ENCODE results near the gene CSNK1E.

CSNK1E gene

GRCh38 chr22:38308791-38309498 lies 8.3 kb downstream of the CSNK1E start:
- FAIRE-seq (no peak), DNase-seq (ENCODE audit: insufficient read length, low spot score) (no peak)
- no peak for TF ChIP-seq CTCF (IDR thresholded peaks at IDR 0.05; ENCODE audit: insufficient read depth, missing control alignments)

GRCh38 chr22:38305471-38306448 lies 11.5 kb downstream of the CSNK1E start:
- FAIRE-seq = no peak
- TF ChIP-seq CTCF (IDR thresholded peaks at IDR 0.05; ENCODE audit: insufficient read depth, missing control alignments) = no peak
- no peak for DNase-seq (ENCODE audit: insufficient read length, low spot score)

DNA sequence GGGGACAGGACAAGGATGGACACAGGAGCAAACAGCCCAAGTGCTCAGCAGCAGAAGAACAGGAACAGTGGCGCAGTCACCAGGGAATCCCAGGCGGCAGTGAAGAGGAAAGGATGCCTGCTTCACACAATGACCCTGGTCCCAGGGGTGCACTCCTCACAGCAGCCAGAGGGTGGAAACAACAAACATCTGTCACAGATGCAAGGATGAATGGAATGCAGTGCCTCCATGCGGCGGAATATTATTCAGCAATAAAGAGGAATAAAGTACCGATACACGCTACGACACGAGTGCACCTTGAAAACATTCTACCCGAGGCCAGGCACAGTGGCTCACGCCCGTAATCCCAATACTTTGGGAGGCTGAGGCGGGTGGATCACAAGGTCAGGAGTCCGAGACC lies 12.7 kb downstream of the CSNK1E start:
- no peak for FAIRE-seq
- TF ChIP-seq CTCF (IDR thresholded peaks at IDR 0.05; ENCODE audit: insufficient read depth, missing control alignments) = no peak
- DNase-seq (ENCODE audit: insufficient read length, low spot score) = no peak

DNA sequence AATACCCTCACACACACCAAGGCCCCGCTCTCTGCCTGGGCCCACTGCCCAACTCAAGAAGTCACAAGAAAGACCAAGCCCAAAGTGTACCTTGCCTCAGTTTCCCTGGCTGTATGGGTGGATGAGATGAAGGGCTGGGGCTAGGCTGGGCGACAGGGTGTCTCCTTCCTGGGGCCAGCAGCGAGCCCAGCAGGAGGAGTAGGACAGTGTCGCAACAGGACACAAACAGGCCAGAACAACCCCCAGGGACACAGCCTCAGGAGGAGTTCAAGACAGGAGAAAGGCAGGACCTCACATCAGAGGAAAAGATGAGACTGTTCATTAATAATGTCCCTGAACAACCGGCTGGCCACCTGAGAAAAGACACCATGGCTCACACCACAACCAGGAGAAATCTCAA lies 13.3 kb downstream of the CSNK1E start:
- DNase-seq (ENCODE audit: insufficient read length, low spot score) (no peak), FAIRE-seq (no peak)
- no peak for TF ChIP-seq CTCF (IDR thresholded peaks at IDR 0.05; ENCODE audit: insufficient read depth, missing control alignments)

- DNase-seq (ENCODE audit: insufficient read length, low spot score) = no peak
- TF ChIP-seq CTCF (IDR thresholded peaks at IDR 0.05; ENCODE audit: insufficient read depth, missing control alignments) = no peak
- no peak for FAIRE-seq
These were observed 14.3 kb downstream of the CSNK1E start for GRCh38 chr22:38302906-38303305.

GRCh38 chr22:38300946-38301345 lies 16.3 kb downstream of the CSNK1E start:
- no peak for TF ChIP-seq CTCF (IDR thresholded peaks at IDR 0.05; ENCODE audit: insufficient read depth, missing control alignments)
- DNase-seq (ENCODE audit: insufficient read length, low spot score) (no peak), FAIRE-seq (no peak)

Measured in D721Med (cell line).